ENCODE measurements around the gene NRTN. TPM values are rescaled to one million over a fixed set of nuclear protein-coding genes. Genes with fewer than 3 reads are reported as not detected.

NRTN gene
- total RNA-seq, 3 donors from 2014 or later = 0.48 to 1.8 (median 1.6) TPM

DNA sequence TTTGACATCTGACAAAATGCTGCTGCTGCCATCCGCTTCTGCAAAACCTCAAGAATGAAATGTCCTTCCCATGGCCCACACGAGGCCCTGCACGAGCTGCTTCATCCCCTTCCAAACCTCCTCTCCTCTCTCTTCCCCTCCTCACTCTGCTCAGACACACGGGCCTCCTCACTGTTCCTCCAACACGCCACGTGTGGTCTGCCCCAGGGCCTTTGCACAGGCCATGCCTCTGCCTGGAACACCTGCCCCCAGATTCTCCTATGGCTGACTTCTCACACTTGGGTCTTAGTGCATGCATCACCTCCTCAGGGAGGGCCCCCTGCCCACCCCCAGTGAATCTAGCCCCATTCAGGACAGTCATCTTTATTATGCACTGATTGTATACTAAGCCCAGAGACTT lies 15.9 kb downstream of the NRTN start:
- no peak for TF ChIP-seq POLR2A (IDR thresholded peaks at IDR 0.05)
- no peak for TF ChIP-seq CTCF (IDR thresholded peaks at IDR 0.05)
- TF ChIP-seq POLR2AphosphoS5 (IDR thresholded peaks at IDR 0.05) = no peak
- no peak overlapping the region for H3K4me3 ChIP-seq
- no peak overlapping the region for H3K27ac ChIP-seq
- H3K36me3 ChIP-seq = no peaks in the 10 kb centered on the region
- H3K4me1 ChIP-seq = no peaks in the 10 kb centered on the region
- H3K27me3 ChIP-seq = no peaks in the 10 kb centered on the region
- H3K9me3 ChIP-seq = no peaks in the 10 kb centered on the region
- intact Hi-C loops (cut with DNase I; ENCODE audit: low total_unique reads) = no loop called here
- DNase-seq (ENCODE audit: low spot score in 2 of 2) = no peak

DNA sequence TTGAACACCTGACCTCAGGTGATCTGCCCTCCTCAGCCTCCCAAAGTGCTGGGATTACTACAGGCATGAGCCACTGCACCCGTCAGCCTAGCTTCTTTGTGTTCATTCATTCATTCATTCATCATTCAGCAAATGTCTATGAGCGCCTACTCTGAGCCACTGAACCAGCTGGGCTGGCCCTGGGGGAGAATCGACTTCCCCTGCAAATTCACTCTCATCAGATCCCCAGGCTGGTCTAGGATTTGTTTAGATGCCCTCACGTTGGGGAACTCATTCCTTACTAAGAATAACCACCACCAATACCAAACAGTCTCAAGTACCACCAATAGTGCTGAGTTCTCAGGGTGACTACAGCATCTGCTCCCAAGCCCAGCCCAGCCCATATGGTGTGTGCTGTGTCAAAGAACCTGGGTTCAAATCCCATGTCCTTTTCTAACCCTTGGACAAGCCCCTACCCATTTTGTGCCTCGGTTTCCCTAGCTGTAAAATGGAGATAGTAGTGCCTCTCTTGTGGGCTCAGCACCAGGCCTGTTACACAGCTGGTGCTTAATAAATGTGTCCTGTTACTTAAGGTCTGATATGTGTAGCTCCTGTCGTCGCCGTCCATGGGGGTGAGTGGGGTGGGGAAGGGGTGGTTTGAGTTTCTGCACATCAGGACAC lies 16.8 kb downstream of the NRTN start:
- Histone ChIP-seq H3K4me1 (no peaks in the 10 kb centered on the region), H3K4me3 (no peak overlapping the region), H3K27me3 (no peaks in the 10 kb centered on the region), H3K36me3 (no peaks in the 10 kb centered on the region), H3K9me3 (no peaks in the 10 kb centered on the region), H3K27ac (no peak overlapping the region)
- no peak for TF ChIP-seq POLR2AphosphoS5 (IDR thresholded peaks at IDR 0.05)
- no peak for TF ChIP-seq POLR2A (IDR thresholded peaks at IDR 0.05)
- no peak for TF ChIP-seq CTCF (IDR thresholded peaks at IDR 0.05)
- no peak for DNase-seq (ENCODE audit: low spot score in 2 of 2)
- intact Hi-C loops (cut with DNase I; ENCODE audit: low total_unique reads) = no loop called here

DNA sequence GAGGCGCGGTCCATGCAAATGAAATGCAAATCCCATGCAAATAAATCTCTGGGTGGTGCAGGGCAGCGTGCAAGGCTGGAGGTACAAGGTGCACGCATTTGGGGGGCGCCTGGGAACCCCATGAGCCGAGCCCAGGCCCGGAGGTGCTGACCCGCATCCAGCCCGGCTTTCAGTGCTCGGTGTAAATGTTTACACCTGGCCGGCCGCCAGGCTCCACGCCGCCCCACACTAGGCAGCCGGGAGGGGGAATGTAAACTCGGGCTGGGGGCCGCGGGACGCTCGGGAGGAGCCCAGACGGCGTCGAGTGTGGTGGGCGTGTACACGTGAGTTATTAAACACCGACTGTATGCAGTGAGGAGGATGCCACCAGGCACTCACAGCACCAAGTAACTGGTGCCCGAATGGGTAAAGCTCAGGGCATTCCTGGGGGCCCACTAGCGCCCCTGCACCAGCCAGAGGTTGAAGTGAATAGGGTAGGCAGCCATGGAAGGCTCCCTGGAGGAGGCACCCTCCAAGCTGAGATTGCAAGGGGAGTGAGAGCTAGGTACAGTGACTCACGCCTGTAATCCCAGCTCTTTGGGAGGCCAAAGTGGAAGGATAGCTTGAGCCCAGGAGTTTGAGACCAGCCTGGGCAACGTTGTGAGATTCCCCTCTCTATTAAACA lies 17.4 kb downstream of the NRTN start:
- no peaks in the 10 kb centered on the region for H3K9me3 ChIP-seq
- H3K4me3 ChIP-seq = no peak overlapping the region
- no peak overlapping the region for H3K27ac ChIP-seq
- H3K36me3 ChIP-seq = no peaks in the 10 kb centered on the region
- H3K4me1 ChIP-seq = no peaks in the 10 kb centered on the region
- no peak for TF ChIP-seq POLR2AphosphoS5 (IDR thresholded peaks at IDR 0.05)
- TF ChIP-seq POLR2A (IDR thresholded peaks at IDR 0.05) = no peak
- no peak for TF ChIP-seq CTCF (IDR thresholded peaks at IDR 0.05)
- intact Hi-C loops (cut with DNase I; ENCODE audit: low total_unique reads) = no loop called here
- no peaks in the 10 kb centered on the region for H3K27me3 ChIP-seq
- no peak for DNase-seq (ENCODE audit: low spot score in 2 of 2)

DNA sequence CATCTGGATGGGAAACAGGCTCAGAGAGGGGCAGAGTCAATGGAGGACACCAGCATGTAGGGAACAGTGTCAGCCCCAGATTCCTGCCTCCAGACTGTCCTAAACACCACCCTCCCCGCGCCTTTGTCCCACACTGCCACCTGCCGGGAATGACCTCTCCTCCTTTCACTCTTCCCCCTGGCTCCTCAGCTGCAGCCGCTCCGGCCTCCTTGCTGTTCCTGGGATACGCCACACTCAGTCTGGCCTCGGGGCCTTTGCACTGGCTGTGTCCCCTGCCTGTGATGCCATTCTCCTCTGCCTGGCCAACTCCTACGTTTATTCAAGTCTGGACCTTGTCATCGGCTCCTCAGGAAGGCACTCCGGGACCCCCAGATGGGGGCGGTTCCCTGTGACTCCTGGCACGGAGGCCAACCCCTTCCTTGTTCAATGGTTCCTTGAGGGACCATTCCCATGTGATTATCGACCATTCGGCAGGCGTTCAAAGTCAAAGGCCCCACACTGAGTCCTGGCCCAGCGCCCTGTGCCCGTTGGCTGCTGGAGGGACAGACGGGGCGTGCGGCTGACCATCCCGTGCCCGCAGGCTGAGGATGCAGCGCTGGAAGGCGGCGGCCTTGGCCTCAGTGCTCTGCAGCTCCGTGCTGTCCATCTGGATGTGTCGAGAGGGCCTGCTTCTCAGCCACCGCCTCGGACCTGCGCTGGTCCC lies 18.9 kb downstream of the NRTN start:
- H3K27me3 ChIP-seq = no peaks in the 10 kb centered on the region
- H3K4me1 ChIP-seq = peaks cover 0 to 3% of the 10 kb centered on the region in 2 donors
- H3K27ac ChIP-seq = no peak overlapping the region
- H3K9me3 ChIP-seq = no peaks in the 10 kb centered on the region
- intact Hi-C loops (cut with DNase I; ENCODE audit: low total_unique reads) = no loop called here
- no peaks in the 10 kb centered on the region for H3K36me3 ChIP-seq
- no peak overlapping the region for H3K4me3 ChIP-seq
- TF ChIP-seq CTCF (IDR thresholded peaks at IDR 0.05) = no peak
- TF ChIP-seq POLR2A (IDR thresholded peaks at IDR 0.05) = no peak
- TF ChIP-seq POLR2AphosphoS5 (IDR thresholded peaks at IDR 0.05) = no peak
- no peak for DNase-seq (ENCODE audit: low spot score in 2 of 2)

GRCh38 chr19:5824751-5825150 lies 19.9 kb downstream of the NRTN start:
- H3K27me3 ChIP-seq = peaks cover 0 to 5% of the 10 kb centered on the region in 2 donors
- intact Hi-C loops (cut with DNase I; ENCODE audit: low total_unique reads) = no loop called here

More at GRCh38 chr19:5824751-5825150, 19.9 kb downstream of the NRTN start:
- peaks cover 0 to 3% of the 10 kb centered on the region in 2 donors for H3K4me1 ChIP-seq
- H3K9me3 ChIP-seq = no peaks in the 10 kb centered on the region
- no peak overlapping the region for H3K4me3 ChIP-seq
- H3K27ac ChIP-seq = no peak overlapping the region
- no peak for DNase-seq (ENCODE audit: low spot score in 2 of 2)
- TF ChIP-seq POLR2AphosphoS5 (IDR thresholded peaks at IDR 0.05) (no peak), POLR2A (IDR thresholded peaks at IDR 0.05) (no peak), CTCF (IDR thresholded peaks at IDR 0.05) (no peak)
- H3K36me3 ChIP-seq = no peaks in the 10 kb centered on the region

All from breast epithelium (tissue), 4 donors.